ENCODE results near the gene TMUB2. TPM values are rescaled to one million over a fixed set of nuclear protein-coding genes. Genes with fewer than 3 reads are reported as not detected.

The TMUB2 gene
- total RNA-seq, 1 donor from 2014 or later = 35.0 TPM

DNA sequence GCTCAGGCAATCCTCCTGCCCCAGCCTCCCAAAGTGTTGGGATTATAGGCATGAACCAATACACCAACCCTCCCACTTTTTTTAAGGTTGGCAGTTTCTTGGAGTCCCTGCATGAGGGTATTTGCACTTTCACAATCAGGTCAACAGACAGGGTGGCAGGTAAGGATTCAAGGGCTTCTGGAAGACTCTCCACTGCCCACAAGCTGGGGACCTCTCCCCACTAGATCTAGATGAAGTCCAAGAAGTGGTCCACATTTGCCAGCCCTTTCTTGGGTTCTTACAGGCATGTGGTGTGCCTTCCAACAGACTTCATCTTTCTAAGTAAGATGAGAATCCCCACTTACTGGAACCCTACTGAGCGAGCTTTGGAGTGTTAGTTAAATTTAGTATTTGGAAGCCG lies 12.3 kb upstream of the TMUB2 start:
- Histone ChIP-seq H3K27me3 (ENCODE audit: control insufficient read depth, insufficient read depth, low read length) (peaks cover 18% of the 10 kb centered on the region), H3K36me3 (ENCODE audit: control insufficient read depth, insufficient read depth, low read length) (no peaks in the 10 kb centered on the region), H3K4me3 (ENCODE audit: low read depth, low read length) (no peak overlapping the region)
- no peak for DNase-seq (ENCODE audit: low read depth)
- TF ChIP-seq, protein P1, sequence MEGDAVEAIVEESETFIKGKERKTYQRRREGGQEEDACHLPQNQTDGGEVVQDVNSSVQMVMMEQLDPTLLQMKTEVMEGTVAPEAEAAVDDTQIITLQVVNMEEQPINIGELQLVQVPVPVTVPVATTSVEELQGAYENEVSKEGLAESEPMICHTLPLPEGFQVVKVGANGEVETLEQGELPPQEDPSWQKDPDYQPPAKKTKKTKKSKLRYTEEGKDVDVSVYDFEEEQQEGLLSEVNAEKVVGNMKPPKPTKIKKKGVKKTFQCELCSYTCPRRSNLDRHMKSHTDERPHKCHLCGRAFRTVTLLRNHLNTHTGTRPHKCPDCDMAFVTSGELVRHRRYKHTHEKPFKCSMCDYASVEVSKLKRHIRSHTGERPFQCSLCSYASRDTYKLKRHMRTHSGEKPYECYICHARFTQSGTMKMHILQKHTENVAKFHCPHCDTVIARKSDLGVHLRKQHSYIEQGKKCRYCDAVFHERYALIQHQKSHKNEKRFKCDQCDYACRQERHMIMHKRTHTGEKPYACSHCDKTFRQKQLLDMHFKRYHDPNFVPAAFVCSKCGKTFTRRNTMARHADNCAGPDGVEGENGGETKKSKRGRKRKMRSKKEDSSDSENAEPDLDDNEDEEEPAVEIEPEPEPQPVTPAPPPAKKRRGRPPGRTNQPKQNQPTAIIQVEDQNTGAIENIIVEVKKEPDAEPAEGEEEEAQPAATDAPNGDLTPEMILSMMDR (IDR thresholded peaks at IDR 0.05; ENCODE audit: insufficient read depth, low read length, poor library complexity, severe bottlenecking) = no peak

DNA sequence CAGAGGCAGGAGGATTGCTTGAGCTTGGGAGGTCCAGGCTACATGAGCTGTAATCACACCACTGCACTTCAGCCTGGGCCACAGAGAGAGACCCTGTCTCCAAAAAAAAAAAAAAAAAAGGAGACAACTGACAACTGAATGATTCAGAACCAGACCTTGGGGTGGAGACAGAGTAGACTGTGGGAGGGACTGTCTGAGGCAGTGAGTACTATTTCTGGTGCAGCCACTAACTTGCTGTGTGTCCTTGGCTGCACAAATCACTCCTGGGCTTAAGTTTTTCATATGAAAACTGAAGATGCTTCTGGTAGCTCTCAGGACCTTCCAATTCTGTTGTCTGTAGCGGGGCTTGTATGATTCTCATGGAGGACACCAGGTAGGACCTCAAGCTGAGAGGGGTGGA lies 10.5 kb upstream of the TMUB2 start:
- TF ChIP-seq, protein P1 (IDR thresholded peaks at IDR 0.05; ENCODE audit: insufficient read depth, low read length, poor library complexity, severe bottlenecking) = no peak
- no peak overlapping the region for H3K4me3 ChIP-seq (ENCODE audit: low read depth, low read length)
- H3K36me3 ChIP-seq (ENCODE audit: control insufficient read depth, insufficient read depth, low read length) = no peaks in the 10 kb centered on the region
- no peak for DNase-seq (ENCODE audit: low read depth)
- H3K27me3 ChIP-seq (ENCODE audit: control insufficient read depth, insufficient read depth, low read length) = peaks cover 7% of the 10 kb centered on the region

GRCh38 chr17:44176671-44177501 lies 9.9 kb upstream of the TMUB2 start:
- DNase-seq (ENCODE audit: low read depth) = no peak
- TF ChIP-seq, protein P1 (IDR thresholded peaks at IDR 0.05; ENCODE audit: insufficient read depth, low read length, poor library complexity, severe bottlenecking) = no peak
- no peak overlapping the region for H3K4me3 ChIP-seq (ENCODE audit: low read depth, low read length)
- H3K36me3 ChIP-seq (ENCODE audit: control insufficient read depth, insufficient read depth, low read length) = no peaks in the 10 kb centered on the region
- peaks cover 4% of the 10 kb centered on the region for H3K27me3 ChIP-seq (ENCODE audit: control insufficient read depth, insufficient read depth, low read length)

GRCh38 chr17:44177640-44178039 lies 9.1 kb upstream of the TMUB2 start:
- no peak for DNase-seq (ENCODE audit: low read depth)
- TF ChIP-seq, protein P1 (IDR thresholded peaks at IDR 0.05; ENCODE audit: insufficient read depth, low read length, poor library complexity, severe bottlenecking) = no peak
- Histone ChIP-seq H3K4me3 (ENCODE audit: low read depth, low read length) (no peak overlapping the region), H3K36me3 (ENCODE audit: control insufficient read depth, insufficient read depth, low read length) (no peaks in the 10 kb centered on the region), H3K27me3 (ENCODE audit: control insufficient read depth, insufficient read depth, low read length) (no peaks in the 10 kb centered on the region)

- TF ChIP-seq, protein P1 (IDR thresholded peaks at IDR 0.05; ENCODE audit: insufficient read depth, low read length, poor library complexity, severe bottlenecking) = no peak
- no peak overlapping the region for H3K4me3 ChIP-seq (ENCODE audit: low read depth, low read length)
- H3K36me3 ChIP-seq (ENCODE audit: control insufficient read depth, insufficient read depth, low read length) = no peaks in the 10 kb centered on the region
- H3K27me3 ChIP-seq (ENCODE audit: control insufficient read depth, insufficient read depth, low read length) = no peaks in the 10 kb centered on the region
- DNase-seq (ENCODE audit: low read depth) = no peak
Measured at GRCh38 chr17:44178133-44178532, 8.6 kb upstream of the TMUB2 start.

- TF ChIP-seq, protein P1 (IDR thresholded peaks at IDR 0.05; ENCODE audit: insufficient read depth, low read length, poor library complexity, severe bottlenecking) = no peak
- Histone ChIP-seq H3K36me3 (ENCODE audit: control insufficient read depth, insufficient read depth, low read length) (no peaks in the 10 kb centered on the region), H3K4me3 (ENCODE audit: low read depth, low read length) (no peak overlapping the region), H3K27me3 (ENCODE audit: control insufficient read depth, insufficient read depth, low read length) (no peaks in the 10 kb centered on the region)
- DNase-seq (ENCODE audit: low read depth) = no peak
Measured at GRCh38 chr17:44183024-44183423, 3.7 kb upstream of the TMUB2 start.

Data from kidney epithelial cell (primary cell).